Transverse colon (tissue), 4 donors: ENCODE measurements around the gene SMAD2. TPM values are rescaled to one million over a fixed set of nuclear protein-coding genes. Genes with fewer than 3 reads are reported as not detected.

Source experiments
- DNase-seq: peaks from one replicate; pipeline ENCODE4 v3.0.0-alpha.2; 2019
- H3K27ac ChIP-seq, 4 donors: fragments of 200-600 bp; sonication (generic); 2 replicates each; pipeline ENCODE4 v1.5.1; 2016 to 2018; ENCODE audit warnings: inconsistent platforms in 4 of 4
- H3K27me3 ChIP-seq: fragments of 200-600 bp; sonication (generic); 2 replicates; pipeline ENCODE4 v1.5.1; 2017; ENCODE audit warnings: inconsistent platforms
- H3K36me3 ChIP-seq, 4 donors: fragments of 200-600 bp; sonication (generic); 2 replicates each; pipeline ENCODE4 v1.5.1; 2017 to 2019; ENCODE audit warnings: inconsistent platforms in 4 of 4
- H3K4me1 ChIP-seq, 4 donors: fragments of 200-600 bp; sonication (generic); 2 replicates each; pipeline ENCODE4 v1.5.1; 2017 to 2020; ENCODE audit warnings: inconsistent platforms in 4 of 4
- H3K4me3 ChIP-seq, 4 donors: fragments of 200-600 bp; sonication (generic); 1 replicate in 1 of 4; 2 replicates in 3 of 4; pipeline versions ENCODE4 v1.5.1 to v1.6.1; 2017 to 2019; ENCODE audit warnings: inconsistent platforms in 4 of 4
- H3K9me3 ChIP-seq, 2 donors: fragments of 200-600 bp; sonication (generic); 2 replicates each; pipeline ENCODE4 v1.5.1; 2017 to 2019; ENCODE audit warnings: inconsistent platforms in 2 of 2
- EP300 ChIP-seq: sonication (generic); formaldehyde crosslinking; IDR thresholded peaks from one replicate; pipeline ENCODE4 v1.6.1; 2017; ENCODE audit warnings: antibody characterized with exemption, low read depth
- POLR2A ChIP-seq: fragments of 450-650 bp; IDR thresholded peaks from one replicate; pipeline ENCODE4 v1.6.1; 2016; ENCODE audit warnings: antibody characterized with exemption, mild to moderate bottlenecking, moderate library complexity
- POLR2AphosphoS5 ChIP-seq, 3 donors: sonication (generic); formaldehyde crosslinking; IDR thresholded peaks; one replicate each; pipeline ENCODE4 v1.6.1; 2016; ENCODE audit warnings: antibody characterized with exemption in 3 of 3
- WGBS, 2 donors: methylation state at CpG; one replicate each; pipeline ENCODE4 v1.1.5; 2018; ENCODE audit warnings: low coverage in 1 of 2; 5-methylcytosine and 5-hydroxymethylcytosine counted together
- in situ Hi-C, 4 donors: fragments of 200-750 bp; cut with MboI; loops; one replicate each; pipeline versions ENCODE4 v1.15.0 to v1.15.1; 2017; ENCODE audit warnings: low sequenced_read_pairs in 3 of 4, low pct_ligation_motif_present in 1 of 4, low pct_unique_long_range_greater_than_20kb in 1 of 4
- intact Hi-C: fragments of 100-400 bp; cut with DNase I; formaldehyde crosslinking; loops from one replicate; pipeline ENCODE4 v1.15.1; 2023; ENCODE audit warnings: low total_unique reads
- total RNA-seq, 4 donors: library from RNA; depleted of rRNA; stranded (reverse); fragments of >200 nt; gene quantifications; one replicate each; pipeline ENCODE4 v1.1.0, GENCODE V29; 2016
- TF ChIP-seq, protein P1 (sequence below), 5 experiments: fragments of 200-600 bp in 3 of 5; fragments of 450-650 bp in 2 of 5; sonication (generic) in 3 of 5; IDR thresholded peaks; 1 replicate in 2 of 5; 2 replicates in 3 of 5; pipeline ENCODE4 v1.5.1; 2016 to 2017; ENCODE audit warnings: antibody characterized with exemption in 5 of 5, inconsistent platforms in 3 of 5, mild to moderate bottlenecking in 2 of 5, moderate library complexity in 1 of 5

Gene SMAD2
- total RNA-seq = 10 to 100 TPM; 17.9 to 68.8 (median 43.9) TPM

DNA sequence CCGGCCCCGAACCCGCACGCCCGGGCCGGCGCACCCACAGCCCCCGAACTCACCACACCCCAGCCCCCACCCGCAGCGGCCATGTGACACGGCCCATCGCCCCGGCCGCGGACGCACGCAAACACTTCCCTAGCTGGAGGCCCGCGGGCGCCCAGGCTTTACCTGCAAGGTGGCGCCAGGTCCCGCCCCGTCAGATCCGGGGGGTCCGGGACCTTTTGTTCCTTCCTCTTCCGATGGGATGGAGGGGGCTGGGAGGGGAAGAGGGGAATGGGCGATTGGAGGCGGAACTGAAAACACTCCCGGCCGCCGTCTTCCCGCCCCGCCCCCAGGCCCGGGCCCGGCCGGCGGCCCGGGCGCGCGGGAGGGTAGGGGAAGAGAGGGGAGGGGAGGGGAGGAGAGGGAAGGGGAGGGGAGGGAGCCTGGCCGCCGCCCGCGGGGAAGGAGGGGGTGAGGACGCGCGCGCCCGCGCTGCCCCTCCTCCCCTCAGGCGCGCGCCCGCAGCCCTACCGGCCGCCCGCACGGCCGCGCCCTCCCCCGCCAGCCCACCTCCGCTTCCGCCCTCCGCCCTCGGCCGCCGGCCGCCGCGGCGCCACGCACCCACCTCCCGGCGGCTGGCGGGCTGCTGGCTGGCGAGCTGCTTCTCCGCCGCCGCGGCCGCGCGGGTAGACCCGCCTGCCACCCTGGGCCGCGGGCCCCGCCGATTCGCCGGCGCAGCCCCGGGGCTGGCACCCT lies at the start of gene SMAD2:
TSS of gene SMAD2 (minus strand) at position 461 of the 732 bp plus-strand sequence. CDS start 33,903 bp downstream, outside the sequence.
- Histone ChIP-seq H3K36me3 (no peaks in the 10 kb centered on the region), H3K9me3 (no peaks in the 10 kb centered on the region), H3K27me3 (no peaks in the 10 kb centered on the region), H3K27ac (peak within 1 kb of the TSS; percentile 91 to 99 (median 98)), H3K4me1 (peaks cover 0 to 46% (median 32%) of the 10 kb centered on the region in 4 donors), H3K4me3 (peak within 1 kb of the TSS; percentile 70 to 90 (median 81))
- intact Hi-C loops = no loop called here
- DNase-seq = peak; percentile 88
- TF ChIP-seq POLR2A (peak; percentile 64), POLR2AphosphoS5 (IDR thresholded peaks at IDR 0.05) (peak in 2 of 3 donors; percentile 26 to 40), EP300 (no peak)
- TF ChIP-seq, protein P1, sequence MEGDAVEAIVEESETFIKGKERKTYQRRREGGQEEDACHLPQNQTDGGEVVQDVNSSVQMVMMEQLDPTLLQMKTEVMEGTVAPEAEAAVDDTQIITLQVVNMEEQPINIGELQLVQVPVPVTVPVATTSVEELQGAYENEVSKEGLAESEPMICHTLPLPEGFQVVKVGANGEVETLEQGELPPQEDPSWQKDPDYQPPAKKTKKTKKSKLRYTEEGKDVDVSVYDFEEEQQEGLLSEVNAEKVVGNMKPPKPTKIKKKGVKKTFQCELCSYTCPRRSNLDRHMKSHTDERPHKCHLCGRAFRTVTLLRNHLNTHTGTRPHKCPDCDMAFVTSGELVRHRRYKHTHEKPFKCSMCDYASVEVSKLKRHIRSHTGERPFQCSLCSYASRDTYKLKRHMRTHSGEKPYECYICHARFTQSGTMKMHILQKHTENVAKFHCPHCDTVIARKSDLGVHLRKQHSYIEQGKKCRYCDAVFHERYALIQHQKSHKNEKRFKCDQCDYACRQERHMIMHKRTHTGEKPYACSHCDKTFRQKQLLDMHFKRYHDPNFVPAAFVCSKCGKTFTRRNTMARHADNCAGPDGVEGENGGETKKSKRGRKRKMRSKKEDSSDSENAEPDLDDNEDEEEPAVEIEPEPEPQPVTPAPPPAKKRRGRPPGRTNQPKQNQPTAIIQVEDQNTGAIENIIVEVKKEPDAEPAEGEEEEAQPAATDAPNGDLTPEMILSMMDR (IDR thresholded peaks at IDR 0.05) = no peak
- 2% methylated on average over 44 of the region's 93 CpGs; no CpG with 5 or more reads in 1 of the 2 donors for WGBS, 2 donors
- in situ Hi-C loops = no loop called here

DNA sequence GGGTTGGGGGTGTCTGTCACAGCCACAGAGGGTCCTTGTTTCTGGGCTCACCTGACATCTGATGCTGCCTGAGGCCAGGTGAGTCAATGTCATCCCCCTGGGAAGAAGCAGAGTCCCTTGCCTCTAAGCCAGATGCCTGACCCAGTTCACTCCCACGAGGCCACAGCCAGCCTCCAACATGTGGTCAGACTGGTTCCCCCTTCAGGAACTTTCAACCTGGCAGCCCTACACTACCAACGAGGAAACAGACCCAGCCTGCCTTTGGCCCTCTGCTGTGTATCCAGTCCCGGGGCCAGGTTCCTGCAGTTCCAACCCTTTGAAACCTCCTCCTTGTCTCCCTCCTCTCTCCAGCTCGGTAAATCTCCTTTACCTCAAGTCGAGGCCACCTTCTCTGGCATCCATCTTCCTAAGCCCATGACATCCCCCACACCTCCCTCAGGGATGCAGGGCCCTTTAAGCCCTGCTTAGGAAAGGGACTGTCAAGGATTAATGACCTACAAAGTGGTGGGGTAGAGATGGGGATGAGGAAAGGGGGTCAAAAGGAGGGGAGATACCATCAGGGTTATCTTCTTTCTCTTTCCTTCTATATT lies 49.2 kb upstream of the SMAD2 start:
- H3K36me3 ChIP-seq = no peaks in the 10 kb centered on the region
- 35% methylated on average over 5 of the region's 5 CpGs; no CpG with 5 or more reads in 1 of the 2 donors for WGBS, 2 donors
- TF ChIP-seq EP300 = no peak
- TF ChIP-seq POLR2A = no peak
- TF ChIP-seq, protein P1 (IDR thresholded peaks at IDR 0.05) = no peak
- TF ChIP-seq POLR2AphosphoS5 (IDR thresholded peaks at IDR 0.05) = no peak
- in situ Hi-C loops (no loop called here), intact Hi-C loops (no loop called here)
- no peaks in the 10 kb centered on the region for H3K4me1 ChIP-seq
- H3K27me3 ChIP-seq = no peaks in the 10 kb centered on the region
- H3K9me3 ChIP-seq = no peaks in the 10 kb centered on the region
- no peak for DNase-seq
- H3K4me3 ChIP-seq = no peak overlapping the region
- no peak overlapping the region for H3K27ac ChIP-seq

- H3K9me3 ChIP-seq = no peaks in the 10 kb centered on the region
- no peaks in the 10 kb centered on the region for H3K36me3 ChIP-seq
- TF ChIP-seq, protein P1 (IDR thresholded peaks at IDR 0.05) = no peak
- intact Hi-C loops (no loop called here), in situ Hi-C loops (no loop called here)
- H3K4me3 ChIP-seq = no peak overlapping the region
- WGBS, 2 donors = 88 to 91% methylated on average over 1 of the region's 1 CpG
- H3K27ac ChIP-seq = no peak overlapping the region
- no peak for DNase-seq
- H3K27me3 ChIP-seq = no peaks in the 10 kb centered on the region
- no peaks in the 10 kb centered on the region for H3K4me1 ChIP-seq
These were observed 48.1 kb upstream of the SMAD2 start for GRCh38 chr18:47978603-47979002.

GRCh38 chr18:47978141-47978540 lies 47.7 kb upstream of the SMAD2 start:
- no peaks in the 10 kb centered on the region for H3K9me3 ChIP-seq
- intact Hi-C loops (no loop called here), in situ Hi-C loops (no loop called here)
- DNase-seq = no peak
- no peak overlapping the region for H3K4me3 ChIP-seq
- peaks cover 2% of the 10 kb centered on the region for H3K27me3 ChIP-seq
- no peaks in the 10 kb centered on the region for H3K4me1 ChIP-seq
- WGBS, 2 donors = 70 to 100% methylated on average over 2 of the region's 2 CpGs
- TF ChIP-seq POLR2A = no peak
- TF ChIP-seq, protein P1 (IDR thresholded peaks at IDR 0.05) = no peak
- TF ChIP-seq POLR2AphosphoS5 (IDR thresholded peaks at IDR 0.05) = no peak
- TF ChIP-seq EP300 = no peak
- H3K27ac ChIP-seq = no peak overlapping the region
- no peaks in the 10 kb centered on the region for H3K36me3 ChIP-seq
